ENCODE measurements around the gene OPCML. TPM values are rescaled to one million over a fixed set of nuclear protein-coding genes. Genes with fewer than 3 reads are reported as not detected.

OPCML gene
- total RNA-seq, 1 donor from 2014 or later, result 4.1 TPM

- Mint-ChIP-seq H3K4me1 (ENCODE audit: unreplicated experiment) (no peaks in the 10 kb centered on the region), H3K27ac (ENCODE audit: unreplicated experiment) (no peak overlapping the region), H3K27me3 (ENCODE audit: unreplicated experiment) (no peaks in the 10 kb centered on the region), H3K9me3 (ENCODE audit: unreplicated experiment) (no peaks in the 10 kb centered on the region), H3K4me3 (ENCODE audit: unreplicated experiment) (no peak overlapping the region), H3K36me3 (ENCODE audit: low read depth, unreplicated experiment) (no peaks in the 10 kb centered on the region)
- no peak for DNase-seq (ENCODE audit: low spot score)
- TF ChIP-seq CTCF (IDR thresholded peaks at IDR 0.05; ENCODE audit: unreplicated experiment), result no peak
Observed at GRCh38 chr11:132579634-132580327, 952.5 kb downstream of the OPCML start.

GRCh38 chr11:132579136-132579535 is 953.2 kb downstream of the OPCML start:
- DNase-seq (ENCODE audit: low spot score), result no peak
- Mint-ChIP-seq H3K4me3 (ENCODE audit: unreplicated experiment) (no peak overlapping the region), H3K27me3 (ENCODE audit: unreplicated experiment) (no peaks in the 10 kb centered on the region), H3K9me3 (ENCODE audit: unreplicated experiment) (no peaks in the 10 kb centered on the region), H3K27ac (ENCODE audit: unreplicated experiment) (no peak overlapping the region), H3K4me1 (ENCODE audit: unreplicated experiment) (no peaks in the 10 kb centered on the region), H3K36me3 (ENCODE audit: low read depth, unreplicated experiment) (no peaks in the 10 kb centered on the region)
- TF ChIP-seq CTCF (IDR thresholded peaks at IDR 0.05; ENCODE audit: unreplicated experiment), result no peak

- no peaks in the 10 kb centered on the region for H3K36me3 Mint-ChIP-seq (ENCODE audit: low read depth, unreplicated experiment)
- no peaks in the 10 kb centered on the region for H3K27me3 Mint-ChIP-seq (ENCODE audit: unreplicated experiment)
- TF ChIP-seq CTCF (IDR thresholded peaks at IDR 0.05; ENCODE audit: unreplicated experiment), result no peak
- no peaks in the 10 kb centered on the region for H3K9me3 Mint-ChIP-seq (ENCODE audit: unreplicated experiment)
- DNase-seq (ENCODE audit: low spot score), result no peak
- no peaks in the 10 kb centered on the region for H3K4me1 Mint-ChIP-seq (ENCODE audit: unreplicated experiment)
- H3K27ac Mint-ChIP-seq (ENCODE audit: unreplicated experiment), result no peak overlapping the region
- H3K4me3 Mint-ChIP-seq (ENCODE audit: unreplicated experiment), result no peak overlapping the region
Observed at GRCh38 chr11:132578580-132578979, 953.7 kb downstream of the OPCML start.

- Mint-ChIP-seq H3K4me1 (ENCODE audit: unreplicated experiment) (no peaks in the 10 kb centered on the region), H3K4me3 (ENCODE audit: unreplicated experiment) (no peak overlapping the region), H3K36me3 (ENCODE audit: low read depth, unreplicated experiment) (no peaks in the 10 kb centered on the region), H3K27me3 (ENCODE audit: unreplicated experiment) (no peaks in the 10 kb centered on the region), H3K9me3 (ENCODE audit: unreplicated experiment) (no peaks in the 10 kb centered on the region), H3K27ac (ENCODE audit: unreplicated experiment) (no peak overlapping the region)
- TF ChIP-seq CTCF (IDR thresholded peaks at IDR 0.05; ENCODE audit: unreplicated experiment), result no peak
- DNase-seq (ENCODE audit: low spot score), result no peak
Observed at GRCh38 chr11:132576706-132577105, 955.6 kb downstream of the OPCML start.

- no peaks in the 10 kb centered on the region for H3K9me3 Mint-ChIP-seq (ENCODE audit: unreplicated experiment)
- no peak overlapping the region for H3K4me3 Mint-ChIP-seq (ENCODE audit: unreplicated experiment)
- H3K36me3 Mint-ChIP-seq (ENCODE audit: low read depth, unreplicated experiment), result no peaks in the 10 kb centered on the region
- H3K4me1 Mint-ChIP-seq (ENCODE audit: unreplicated experiment), result peaks cover 7% of the 10 kb centered on the region
- no peak for TF ChIP-seq CTCF (IDR thresholded peaks at IDR 0.05; ENCODE audit: unreplicated experiment)
- no peaks in the 10 kb centered on the region for H3K27me3 Mint-ChIP-seq (ENCODE audit: unreplicated experiment)
- DNase-seq (ENCODE audit: low spot score), result no peak
- no peak overlapping the region for H3K27ac Mint-ChIP-seq (ENCODE audit: unreplicated experiment)
Observed at GRCh38 chr11:132564091-132564885, 968.0 kb downstream of the OPCML start.
